GM20000 (cell line): Measurements from ENCODE around the gene CPPED1.
"Not testable (repeated sequence)": the region's sequence is repeated elsewhere in the genome, so short reads cannot be mapped to it uniquely, and the experiment has no call there.

ENCODE experiments used
- DNase-seq: peaks from one replicate; pipeline ENCODE4 v3.0.0; 2012; ENCODE audit warnings: low spot score
- TF ChIP-seq, protein P1 (sequence below): IDR thresholded peaks from 2 replicates; pipeline ENCODE4 v1.5.1; 2012; ENCODE audit warnings: mild to moderate bottlenecking, control low read depth; ENCODE audit errors: extremely low read depth, missing control alignments

The CPPED1 gene

DNA sequence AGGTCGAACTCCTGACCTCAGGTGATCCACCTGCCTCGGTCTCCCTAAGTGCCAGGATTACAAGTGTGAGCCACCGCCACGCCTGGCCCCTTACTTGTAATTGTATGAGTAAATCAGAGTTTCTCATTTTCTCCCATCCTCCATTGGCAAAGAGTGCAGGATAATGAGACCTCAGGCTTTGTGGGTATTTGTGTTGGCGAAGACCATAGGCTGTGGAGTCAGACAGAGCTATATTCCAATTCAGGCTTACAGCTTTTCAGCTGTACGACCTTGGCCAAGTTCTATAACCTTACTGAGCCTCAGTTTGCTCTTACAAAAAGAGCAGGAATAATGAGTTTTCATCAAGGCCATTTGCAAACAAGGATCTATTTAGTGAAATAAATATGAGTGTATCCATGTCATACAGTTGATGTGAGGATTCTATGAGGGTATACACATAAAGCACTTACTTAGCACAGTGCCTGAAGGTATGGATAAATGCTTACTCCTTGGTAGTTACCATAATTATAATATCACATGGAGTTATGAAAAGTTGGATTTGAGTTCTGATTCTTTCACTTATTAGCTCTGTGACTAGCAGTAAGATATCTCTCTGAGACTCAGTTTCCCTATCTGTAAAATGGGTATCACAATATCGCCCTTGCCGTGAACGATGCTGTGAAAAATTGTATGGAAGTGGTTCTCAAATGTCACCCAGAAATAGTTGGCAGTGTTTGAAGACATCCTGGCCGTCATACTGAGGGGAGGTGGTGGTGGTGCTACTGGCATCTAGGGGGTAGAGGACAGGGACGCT is 25.6 kb upstream of the CPPED1 start:
- DNase-seq: no peak
- TF ChIP-seq, protein P1, sequence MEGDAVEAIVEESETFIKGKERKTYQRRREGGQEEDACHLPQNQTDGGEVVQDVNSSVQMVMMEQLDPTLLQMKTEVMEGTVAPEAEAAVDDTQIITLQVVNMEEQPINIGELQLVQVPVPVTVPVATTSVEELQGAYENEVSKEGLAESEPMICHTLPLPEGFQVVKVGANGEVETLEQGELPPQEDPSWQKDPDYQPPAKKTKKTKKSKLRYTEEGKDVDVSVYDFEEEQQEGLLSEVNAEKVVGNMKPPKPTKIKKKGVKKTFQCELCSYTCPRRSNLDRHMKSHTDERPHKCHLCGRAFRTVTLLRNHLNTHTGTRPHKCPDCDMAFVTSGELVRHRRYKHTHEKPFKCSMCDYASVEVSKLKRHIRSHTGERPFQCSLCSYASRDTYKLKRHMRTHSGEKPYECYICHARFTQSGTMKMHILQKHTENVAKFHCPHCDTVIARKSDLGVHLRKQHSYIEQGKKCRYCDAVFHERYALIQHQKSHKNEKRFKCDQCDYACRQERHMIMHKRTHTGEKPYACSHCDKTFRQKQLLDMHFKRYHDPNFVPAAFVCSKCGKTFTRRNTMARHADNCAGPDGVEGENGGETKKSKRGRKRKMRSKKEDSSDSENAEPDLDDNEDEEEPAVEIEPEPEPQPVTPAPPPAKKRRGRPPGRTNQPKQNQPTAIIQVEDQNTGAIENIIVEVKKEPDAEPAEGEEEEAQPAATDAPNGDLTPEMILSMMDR: no peak

DNA sequence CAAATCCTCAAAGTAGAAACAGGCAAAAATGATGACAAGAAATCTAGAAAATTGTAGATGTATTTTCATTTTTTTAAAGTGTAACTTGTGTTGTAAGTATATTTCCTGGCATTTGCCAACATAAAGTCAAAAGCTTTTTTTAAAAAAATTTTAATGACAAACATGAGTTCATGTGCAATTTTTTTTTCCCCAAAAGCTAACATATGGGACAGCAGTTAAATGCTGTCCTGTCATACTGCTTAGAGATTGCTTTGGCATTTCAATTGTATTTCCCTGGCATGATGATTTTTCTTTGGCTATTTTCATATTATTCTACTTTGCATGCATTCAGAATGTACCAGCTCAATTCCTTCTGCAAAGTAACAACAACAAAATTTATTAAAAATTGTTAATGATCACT is 24.5 kb upstream of the CPPED1 start:
- DNase-seq: no peak
- TF ChIP-seq, protein P1: no peak

DNA sequence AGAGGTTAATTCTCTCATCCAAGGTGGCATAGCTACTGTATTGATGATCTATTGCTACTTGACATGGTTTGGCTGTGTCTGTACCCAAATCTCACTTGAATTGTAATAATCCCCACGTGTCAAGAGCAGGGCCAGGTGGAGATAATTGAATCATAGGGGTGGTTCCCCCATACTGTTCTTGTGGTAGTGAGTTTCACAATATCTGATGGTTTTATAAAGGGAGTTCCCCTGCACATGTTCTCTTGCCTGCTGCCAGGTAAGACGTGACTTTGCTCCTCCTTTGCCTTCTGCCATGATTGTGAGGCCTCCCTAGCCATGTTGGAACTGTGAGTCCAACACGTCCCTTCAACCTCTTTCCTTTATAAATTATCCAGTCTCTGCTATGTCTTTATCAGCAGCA is 22.9 kb upstream of the CPPED1 start:
- TF ChIP-seq, protein P1: no peak
- no peak for DNase-seq

DNA sequence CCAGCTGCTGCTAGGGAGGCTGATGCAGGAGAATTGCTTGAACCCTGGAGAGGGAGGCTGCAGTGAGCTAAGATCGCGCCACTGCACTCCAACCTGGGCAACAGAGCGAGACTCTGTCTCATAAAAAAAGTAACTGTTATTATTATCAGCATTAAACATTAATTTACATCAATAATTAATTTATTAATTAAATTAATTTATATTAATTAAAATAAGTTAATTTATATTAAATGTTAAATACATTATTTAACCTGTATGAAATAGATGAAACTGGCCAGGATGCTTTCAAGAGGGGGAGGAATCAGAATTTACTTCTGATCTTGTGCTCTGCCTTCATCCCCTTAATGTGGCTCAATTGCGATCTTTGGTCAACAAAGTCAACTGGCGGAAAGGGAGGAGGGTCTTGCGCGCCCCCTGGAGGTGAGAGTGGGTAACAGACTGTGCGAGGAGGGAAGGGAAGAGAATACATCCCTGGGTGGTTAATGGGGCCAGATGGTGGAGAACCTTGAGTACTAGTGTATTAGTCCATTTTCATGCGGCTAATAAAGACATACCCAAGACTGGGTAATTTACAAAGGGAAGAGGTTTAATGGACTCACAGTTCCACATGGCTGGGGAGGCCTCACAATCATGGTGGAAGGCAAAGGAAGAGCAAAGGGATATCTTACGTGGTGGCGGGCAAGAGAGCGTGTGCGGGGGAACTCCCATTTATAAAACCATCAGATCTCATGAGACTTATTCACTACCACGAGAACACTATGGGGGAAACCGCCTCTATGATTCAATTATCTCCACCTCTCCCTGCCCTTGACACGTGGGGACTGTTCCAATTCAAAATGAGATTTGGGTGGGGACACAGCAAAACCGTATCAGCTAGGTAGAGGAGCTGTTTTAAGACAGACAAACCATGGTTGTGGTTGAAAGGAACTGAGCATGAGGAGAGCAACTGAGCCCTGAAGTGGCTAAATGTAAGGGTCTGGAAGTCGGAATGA is 15.7 kb upstream of the CPPED1 start:
- TF ChIP-seq, protein P1: peak; percentile 58
- DNase-seq: peak; percentile 75

DNA sequence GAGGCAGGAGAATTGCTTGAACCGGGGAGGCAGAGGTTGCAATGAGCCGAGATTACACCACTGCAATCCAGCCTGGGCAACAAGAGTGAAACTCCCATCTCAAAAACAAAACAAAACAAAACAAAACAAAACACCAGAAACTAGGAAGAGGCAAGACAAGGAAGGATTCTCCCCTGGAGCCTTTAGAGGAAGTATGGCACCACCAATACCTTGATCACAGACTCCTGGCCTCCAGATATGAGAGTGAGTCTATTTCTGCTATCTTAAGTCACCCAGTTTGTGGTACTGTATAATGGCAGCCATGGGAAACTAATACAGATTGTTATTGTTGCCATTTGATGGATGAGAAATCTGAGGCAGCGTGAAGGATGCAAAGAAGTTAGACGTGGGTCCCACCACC is 14.6 kb upstream of the CPPED1 start:
- DNase-seq: no peak
- TF ChIP-seq, protein P1: no peak

DNA sequence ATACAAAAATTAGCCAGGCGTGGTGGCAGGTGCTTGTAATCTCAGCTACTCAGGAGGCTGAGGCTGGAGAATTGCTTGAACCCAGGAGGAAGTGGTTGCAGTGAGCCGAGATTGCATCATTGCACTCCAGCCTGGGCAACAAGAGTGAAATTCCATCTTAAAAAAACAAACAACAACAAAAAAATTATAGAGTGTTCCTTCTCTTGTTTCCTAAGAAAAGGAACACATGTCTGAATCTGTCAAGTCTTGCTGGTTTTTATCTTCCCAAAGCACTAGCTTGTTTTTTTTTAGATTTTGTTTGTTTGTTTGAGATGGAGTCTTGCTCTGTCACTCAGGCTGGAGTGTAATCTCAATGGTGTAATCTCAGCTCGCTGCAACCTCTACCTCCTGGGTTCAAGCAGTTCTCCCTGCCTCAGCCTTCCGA is 13.1 kb upstream of the CPPED1 start:
- not testable (repeated sequence) for DNase-seq

DNA sequence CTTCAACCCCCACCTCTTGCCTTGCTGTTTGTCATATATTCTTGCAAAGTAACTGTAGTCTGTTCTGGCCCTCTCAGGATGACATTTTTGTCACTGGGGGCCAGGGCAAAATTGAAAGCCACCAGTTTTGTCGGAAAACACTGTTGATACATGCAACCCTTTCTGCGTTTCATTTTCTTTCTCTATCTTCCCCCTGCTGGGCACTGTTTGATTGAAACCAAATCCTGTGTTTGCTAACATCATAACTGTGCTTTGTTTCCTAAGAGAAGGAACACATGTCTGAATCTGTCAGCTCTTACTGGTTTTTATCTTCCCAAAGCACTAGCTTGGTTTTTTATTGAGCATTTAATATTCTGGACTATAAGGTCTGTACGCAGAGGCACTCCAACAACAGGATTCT is 11.7 kb upstream of the CPPED1 start:
- DNase-seq: no peak
- TF ChIP-seq, protein P1: no peak

DNA sequence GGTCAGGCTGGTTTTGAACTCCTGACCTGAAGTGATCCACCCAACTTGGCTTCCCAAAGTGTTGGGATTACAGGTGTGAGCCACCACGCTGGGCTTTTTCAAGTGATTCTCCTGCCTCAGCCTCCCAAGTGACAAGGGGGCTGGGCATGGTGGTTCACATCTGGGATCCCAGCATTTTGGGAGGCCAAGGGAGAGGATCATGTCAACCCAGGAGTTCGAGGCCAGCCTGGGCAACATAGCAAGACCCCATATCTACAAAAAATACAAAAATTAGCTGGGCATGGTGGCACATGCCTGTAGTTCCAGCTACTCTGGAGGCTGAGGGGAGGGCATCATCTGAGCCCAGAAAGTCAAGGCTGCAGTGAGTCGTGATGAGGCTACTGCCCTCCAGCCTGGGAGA is 10.0 kb upstream of the CPPED1 start:
- not testable (repeated sequence) for DNase-seq

DNA sequence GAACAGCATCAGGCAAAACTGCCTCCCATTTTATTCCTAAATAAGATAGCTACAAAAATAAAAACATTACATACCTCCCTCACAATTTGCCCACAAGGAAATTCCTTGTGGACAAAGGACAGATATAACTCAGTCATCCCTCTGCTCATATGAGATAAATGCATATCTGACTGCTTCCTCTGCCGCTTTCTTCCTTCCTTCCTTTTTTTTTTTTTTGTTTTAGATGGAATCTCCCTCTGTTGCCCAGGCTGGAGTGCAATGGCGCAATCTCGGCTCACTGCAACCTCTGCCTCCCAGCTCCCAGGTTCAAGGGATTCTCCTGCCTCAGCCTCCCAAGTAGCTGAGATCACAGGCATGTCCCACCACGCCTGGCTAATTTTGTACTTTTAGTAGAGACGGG is 9.6 kb upstream of the CPPED1 start:
- DNase-seq: not testable (repeated sequence)
